ENCODE results near the gene TCF12.
A peak's percentile ranks its signal among the peaks of the same experiment; 100 is the strongest.

Gene TCF12

GRCh38 chr15:57057134-57057930 lies 138.9 kb downstream of the TCF12 start:
- DNase-seq (ENCODE audit: extremely low read depth, low read depth), result no peak
- no peak for TF ChIP-seq CTCF (IDR thresholded peaks at IDR 0.05; ENCODE audit: low read depth, low read length)

GRCh38 chr15:57059026-57059660 lies 140.7 kb downstream of the TCF12 start:
- DNase-seq (ENCODE audit: extremely low read depth, low read depth), result no peak
- no peak for TF ChIP-seq CTCF (IDR thresholded peaks at IDR 0.05; ENCODE audit: low read depth, low read length)

- TF ChIP-seq CTCF (IDR thresholded peaks at IDR 0.05; ENCODE audit: low read depth, low read length), result no peak
- peak; percentile 4 for DNase-seq (ENCODE audit: extremely low read depth, low read depth)
These were observed 142.4 kb downstream of the TCF12 start for GRCh38 chr15:57060799-57061198.

GRCh38 chr15:57061281-57061680 lies 142.8 kb downstream of the TCF12 start:
- no peak for TF ChIP-seq CTCF (IDR thresholded peaks at IDR 0.05; ENCODE audit: low read depth, low read length)

GRCh38 chr15:57061696-57062095 lies 143.3 kb downstream of the TCF12 start:
- DNase-seq (ENCODE audit: extremely low read depth, low read depth), result no peak
- TF ChIP-seq CTCF (IDR thresholded peaks at IDR 0.05; ENCODE audit: low read depth, low read length), result no peak

More at GRCh38 chr15:57061281-57061680, 142.8 kb downstream of the TCF12 start:
- DNase-seq (ENCODE audit: extremely low read depth, low read depth), result no peak

GRCh38 chr15:57064033-57064432 lies 145.6 kb downstream of the TCF12 start:
- TF ChIP-seq CTCF (IDR thresholded peaks at IDR 0.05; ENCODE audit: low read depth, low read length), result no peak

GRCh38 chr15:57069423-57069822 lies 151.0 kb downstream of the TCF12 start:
- TF ChIP-seq CTCF (IDR thresholded peaks at IDR 0.05; ENCODE audit: low read depth, low read length), result no peak
- no peak for DNase-seq (ENCODE audit: extremely low read depth, low read depth)

More at GRCh38 chr15:57064033-57064432, 145.6 kb downstream of the TCF12 start:
- no peak for DNase-seq (ENCODE audit: extremely low read depth, low read depth)

Data from AG09319 (cell line).